ENCODE results near the gene NETO2. TPM values are rescaled to one million over a fixed set of nuclear protein-coding genes. Genes with fewer than 3 reads are reported as not detected.
"Not testable (repeated sequence)": the region's sequence is repeated elsewhere in the genome, so short reads cannot be mapped to it uniquely, and the experiment has no call there.

The NETO2 gene
- total RNA-seq, 6 donors from 2014 or later: 1.0 to 13.7 (median 7.2) TPM

DNA sequence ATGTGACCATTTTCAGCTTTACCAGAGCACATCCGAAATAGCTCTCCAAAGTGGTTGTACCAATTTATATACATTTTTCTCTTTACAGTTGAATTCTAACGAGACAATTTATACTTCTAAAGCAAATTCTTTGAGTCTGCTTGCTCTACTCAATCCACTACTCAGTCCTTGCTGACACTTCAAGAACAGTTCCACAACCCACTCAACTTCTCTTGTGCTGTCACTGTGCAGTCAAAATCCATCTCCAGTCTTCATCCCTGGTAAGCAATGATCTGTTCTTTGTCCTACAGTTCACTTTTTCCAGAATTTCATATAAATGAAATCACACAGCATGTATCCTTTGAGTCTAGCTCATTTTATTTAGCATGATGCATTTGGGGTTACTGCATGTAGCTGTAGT lies 30.6 kb downstream of the NETO2 start:
- Histone ChIP-seq H3K9me3 (no peaks in the 10 kb centered on the region), H3K4me3 (no peak overlapping the region), H3K36me3 (no peaks in the 10 kb centered on the region), H3K4me1 (no peaks in the 10 kb centered on the region), H3K27me3 (no peaks in the 10 kb centered on the region), H3K27ac (no peak overlapping the region)
- ATAC-seq (ENCODE audit: low FRiP score in 2 of 2) (no peak), DNase-seq (no peak)
- WGBS, 2 donors: 84 to 88% methylated on average over 2 of the region's 2 CpGs
- TF ChIP-seq POLR2A (IDR thresholded peaks at IDR 0.05): no peak

- ATAC-seq (ENCODE audit: low FRiP score in 2 of 2) (no peak), DNase-seq (no peak)
- TF ChIP-seq POLR2A (IDR thresholded peaks at IDR 0.05) (no peak), EP300 (IDR thresholded peaks at IDR 0.05) (no peak), POLR2AphosphoS5 (IDR thresholded peaks at IDR 0.05) (no peak)
- Histone ChIP-seq H3K27me3 (no peaks in the 10 kb centered on the region), H3K4me3 (no peak overlapping the region), H3K4me1 (no peaks in the 10 kb centered on the region), H3K36me3 (no peaks in the 10 kb centered on the region), H3K9me3 (no peaks in the 10 kb centered on the region), H3K27ac (no peak overlapping the region)
- WGBS, 2 donors: 90 to 97% methylated on average over 3 of the region's 3 CpGs
These were observed 32.8 kb downstream of the NETO2 start for GRCh38 chr16:47110939-47111338.

- TF ChIP-seq CTCF (IDR thresholded peaks at IDR 0.05) (no peak), POLR2A (IDR thresholded peaks at IDR 0.05) (no peak), POLR2AphosphoS5 (IDR thresholded peaks at IDR 0.05) (no peak), EP300 (IDR thresholded peaks at IDR 0.05) (no peak)
- Histone ChIP-seq H3K27ac (no peak overlapping the region), H3K9me3 (no peaks in the 10 kb centered on the region), H3K4me3 (no peak overlapping the region), H3K27me3 (no peaks in the 10 kb centered on the region), H3K4me1 (no peaks in the 10 kb centered on the region), H3K36me3 (no peaks in the 10 kb centered on the region)
- DNase-seq (no peak), ATAC-seq (ENCODE audit: low FRiP score in 2 of 2) (no peak)
- WGBS, 2 donors: 67 to 82% methylated on average over 5 of the region's 5 CpGs
These were observed 34.4 kb downstream of the NETO2 start for GRCh38 chr16:47109361-47109760.

- not testable (repeated sequence) for DNase-seq; H3K36me3 ChIP-seq; H3K9me3 ChIP-seq; H3K4me3 ChIP-seq; ATAC-seq (ENCODE audit: low FRiP score in 2 of 2); H3K27me3 ChIP-seq; H3K4me1 ChIP-seq; H3K27ac ChIP-seq
- 96 to 97% methylated on average over 4 of the region's 4 CpGs for WGBS, 2 donors
These were observed 40.8 kb downstream of the NETO2 start for GRCh38 chr16:47102921-47103320.

GRCh38 chr16:47097154-47097553 lies 46.6 kb downstream of the NETO2 start:
- H3K27me3 ChIP-seq; ATAC-seq (ENCODE audit: low FRiP score in 2 of 2); H3K27ac ChIP-seq; H3K4me3 ChIP-seq; H3K36me3 ChIP-seq; H3K9me3 ChIP-seq; DNase-seq; H3K4me1 ChIP-seq: not testable (repeated sequence)
- WGBS, 2 donors: 64 to 68% methylated on average over 6 of the region's 6 CpGs

DNA sequence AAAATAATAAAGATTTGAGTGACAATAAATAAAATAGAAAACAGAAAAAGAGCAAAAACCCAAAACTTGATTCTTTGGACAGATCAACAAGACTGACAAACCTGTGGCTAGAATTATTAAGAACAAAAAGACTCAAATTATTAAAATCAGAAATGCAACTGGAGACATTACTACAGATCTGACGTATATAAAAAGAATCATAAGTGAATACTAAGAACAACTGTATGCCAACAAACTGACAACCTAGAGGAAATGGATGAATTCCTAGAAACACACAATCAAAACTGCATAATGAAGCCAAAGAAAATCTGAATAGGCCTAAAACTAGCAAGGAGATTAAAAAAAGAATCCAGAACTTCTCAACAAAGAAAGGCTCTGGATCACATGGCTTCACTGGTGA lies 47.4 kb downstream of the NETO2 start:
- Histone ChIP-seq H3K27me3 (no peaks in the 10 kb centered on the region), H3K9me3 (no peaks in the 10 kb centered on the region), H3K36me3 (no peaks in the 10 kb centered on the region), H3K4me1 (no peaks in the 10 kb centered on the region), H3K27ac (no peak overlapping the region), H3K4me3 (no peak overlapping the region)
- WGBS, 2 donors: 82 to 83% methylated on average over 1 of the region's 1 CpG
- DNase-seq: no peak
- TF ChIP-seq POLR2AphosphoS5 (IDR thresholded peaks at IDR 0.05): no peak
- no peak for TF ChIP-seq EP300 (IDR thresholded peaks at IDR 0.05)
- TF ChIP-seq CTCF (IDR thresholded peaks at IDR 0.05): no peak
- no peak for TF ChIP-seq POLR2A (IDR thresholded peaks at IDR 0.05)
- ATAC-seq (ENCODE audit: low FRiP score in 2 of 2): no peak

GRCh38 chr16:47084198-47084597 lies 59.5 kb downstream of the NETO2 start:
- Histone ChIP-seq H3K36me3 (no peaks in the 10 kb centered on the region), H3K27me3 (no peaks in the 10 kb centered on the region), H3K9me3 (no peaks in the 10 kb centered on the region), H3K27ac (no peak overlapping the region), H3K4me3 (no peak overlapping the region), H3K4me1 (no peaks in the 10 kb centered on the region)
- TF ChIP-seq POLR2AphosphoS5 (IDR thresholded peaks at IDR 0.05) (no peak), POLR2A (IDR thresholded peaks at IDR 0.05) (no peak), CTCF (IDR thresholded peaks at IDR 0.05) (no peak), EP300 (IDR thresholded peaks at IDR 0.05) (no peak)
- DNase-seq (no peak), ATAC-seq (ENCODE audit: low FRiP score in 2 of 2) (no peak)
- WGBS, 2 donors: 91 to 94% methylated on average over 6 of the region's 6 CpGs

All from upper lobe of left lung (tissue), 6 donors.